GM19467 (cell line): ENCODE data around the gene SLC4A8.

Experiments used
- ATAC-seq: cut with Tn5 transposase; IDR thresholded peaks from one replicate; pipeline ENCODE4 v1.9.1; 2021; ENCODE audit warnings: mild to moderate bottlenecking, moderate library complexity; ENCODE audit not compliant: unreplicated experiment

SLC4A8 gene

DNA sequence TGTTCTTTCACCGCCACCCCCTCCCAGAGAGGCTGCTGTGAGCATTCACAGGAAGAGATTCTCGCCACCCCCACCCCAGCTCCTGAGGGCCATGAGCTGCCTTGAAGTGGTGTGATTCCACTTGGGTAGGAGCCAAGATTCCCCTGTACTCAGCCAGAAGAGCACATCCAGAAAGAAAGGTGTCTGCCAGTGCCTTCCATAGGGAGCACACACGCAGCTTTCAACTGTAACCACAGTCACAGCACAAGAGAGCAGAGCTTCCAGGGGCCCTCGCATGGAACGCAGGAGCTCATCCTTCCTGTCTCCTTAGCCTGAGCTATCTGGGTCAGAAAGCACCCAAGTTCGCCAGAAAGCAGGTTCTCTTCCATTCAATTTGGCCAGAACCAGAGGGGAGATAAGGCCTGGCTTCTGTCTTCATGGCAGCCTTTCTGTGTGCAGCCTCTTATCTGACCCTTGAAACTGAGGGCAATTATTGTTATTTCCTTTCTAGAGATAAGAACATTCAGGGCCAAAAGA, 99.8 kb downstream of the SLC4A8 start:
- ATAC-seq: no peak

GRCh38 chr12:51525518-51525917, 100.9 kb downstream of the SLC4A8 start:
- no peak for ATAC-seq

GRCh38 chr12:51527966-51528365, 103.3 kb downstream of the SLC4A8 start:
- no peak for ATAC-seq

- no peak for ATAC-seq
Observed at GRCh38 chr12:51528852-51529650, 104.4 kb downstream of the SLC4A8 start.

- no peak for ATAC-seq
Observed at GRCh38 chr12:51529651-51529970, 105.0 kb downstream of the SLC4A8 start.

- no peak for ATAC-seq
Observed at GRCh38 chr12:51530208-51530607, 105.6 kb downstream of the SLC4A8 start.

DNA sequence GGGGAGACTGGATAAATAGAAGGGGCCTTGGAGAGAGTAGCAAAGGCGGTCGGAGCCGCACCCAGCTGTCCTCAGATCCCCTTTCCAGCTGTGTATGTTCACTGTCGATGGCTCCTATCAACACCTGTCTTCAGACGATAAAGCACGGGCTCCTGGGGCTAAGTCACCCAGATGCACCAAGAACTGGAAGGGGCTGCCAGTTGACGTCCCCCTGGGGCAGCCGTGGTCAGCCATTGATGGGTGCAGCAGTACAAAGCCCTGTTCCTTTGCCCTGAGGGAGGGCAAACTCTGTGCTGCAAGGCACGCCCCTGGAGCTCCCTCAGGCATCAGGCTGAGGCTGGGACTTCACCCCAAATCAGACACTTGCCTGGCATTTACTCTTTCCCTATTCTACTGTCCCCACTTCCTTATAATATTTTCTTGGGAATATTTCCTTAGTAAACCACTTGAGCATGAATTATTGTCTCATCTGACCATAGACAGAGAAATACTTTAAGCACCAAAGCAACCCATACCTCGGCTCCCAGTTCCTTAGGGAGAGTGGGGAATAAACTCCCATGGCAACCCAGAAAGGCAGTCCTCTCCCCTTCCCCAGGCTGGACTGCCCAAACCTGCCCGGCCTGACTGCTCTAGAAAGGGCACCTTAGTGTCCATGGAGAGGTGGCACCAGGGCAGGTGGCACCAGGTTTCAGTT, 106.8 kb downstream of the SLC4A8 start:
- ATAC-seq: no peak

DNA sequence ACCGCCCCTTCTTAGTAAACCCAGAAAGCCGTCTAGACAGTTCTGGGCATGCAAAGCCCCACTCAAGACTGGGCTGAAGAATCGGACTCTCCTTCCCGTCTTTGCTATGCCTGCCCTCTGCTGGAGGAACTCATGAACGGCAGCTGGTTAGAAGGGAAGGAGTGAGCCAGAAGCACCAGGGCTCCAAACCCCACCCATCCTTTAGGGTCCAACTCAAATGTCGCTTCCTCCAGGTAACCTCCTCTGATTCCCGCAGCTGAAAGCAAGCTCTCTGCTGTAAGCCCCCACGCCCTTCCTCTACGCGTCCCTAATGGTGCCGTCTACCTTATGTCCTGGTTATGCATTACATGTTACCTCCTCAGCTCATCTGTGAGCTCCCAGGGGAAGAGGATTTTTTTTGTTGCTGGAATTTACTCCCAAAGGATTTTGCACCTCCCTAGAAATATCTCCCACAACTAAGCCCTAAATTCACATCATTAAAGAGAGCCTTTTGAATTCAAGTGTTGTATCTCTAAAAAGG, 107.4 kb downstream of the SLC4A8 start:
- ATAC-seq: peak; percentile 66

GRCh38 chr12:51533799-51534198, 109.2 kb downstream of the SLC4A8 start:
- no peak for ATAC-seq

DNA sequence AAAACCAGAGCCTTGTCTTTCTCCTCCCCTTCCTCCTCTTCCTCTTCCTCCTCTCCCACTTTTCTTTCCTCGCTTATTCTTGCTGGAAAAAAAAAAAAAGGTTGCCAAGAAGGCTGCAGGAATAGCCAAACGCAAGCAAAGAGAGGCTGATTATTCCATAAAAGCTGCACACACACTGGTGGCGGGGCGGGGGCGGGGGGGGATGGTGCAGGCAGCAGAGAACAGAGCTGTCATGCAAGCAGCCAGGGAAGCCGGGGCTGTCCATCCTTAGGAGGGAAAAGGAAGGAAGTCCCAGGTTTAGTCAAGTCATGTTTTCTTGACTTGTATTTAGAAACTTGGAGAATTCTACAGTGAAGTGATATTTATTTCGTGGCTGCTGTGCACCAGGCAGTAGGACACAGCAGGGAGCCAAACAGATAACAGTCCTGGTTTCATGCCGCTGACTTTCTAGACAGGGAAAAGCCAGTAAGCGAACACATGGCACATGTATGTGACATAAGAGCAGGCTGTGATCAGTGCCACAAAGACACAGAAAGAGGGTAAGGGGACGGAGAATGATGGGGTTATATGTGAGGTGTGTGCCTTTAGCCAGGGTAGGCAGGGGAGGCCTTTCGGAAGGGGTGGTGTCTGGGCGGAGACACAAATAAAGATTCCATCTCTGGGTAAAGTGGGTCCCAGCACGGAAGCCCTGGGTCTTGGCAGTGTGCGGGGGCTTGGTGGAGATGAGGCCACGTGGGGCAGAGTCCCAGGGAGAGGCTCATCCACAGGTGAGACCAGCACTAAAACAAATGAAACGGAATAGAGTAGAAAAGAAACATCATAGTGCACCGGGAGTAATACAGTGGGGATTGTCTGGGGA, 109.8 kb downstream of the SLC4A8 start:
- ATAC-seq: no peak

DNA sequence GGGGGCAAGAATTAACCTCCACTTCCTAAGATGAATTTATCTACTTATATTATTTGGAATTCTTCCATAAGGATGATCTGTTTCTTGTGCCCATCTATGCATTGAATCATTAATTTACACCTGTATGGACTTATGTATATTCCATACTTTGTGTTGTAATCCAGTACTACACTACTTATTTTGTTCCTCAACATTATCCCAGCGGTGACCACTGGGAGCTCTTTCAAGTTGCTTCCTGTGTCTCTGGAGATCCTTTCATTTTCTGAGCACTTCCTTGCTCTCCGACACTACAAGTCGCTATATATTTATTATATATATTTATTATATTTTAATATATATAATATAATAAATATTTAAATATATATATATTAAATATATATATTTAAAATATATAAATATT, 111.5 kb downstream of the SLC4A8 start:
- no peak for ATAC-seq

DNA sequence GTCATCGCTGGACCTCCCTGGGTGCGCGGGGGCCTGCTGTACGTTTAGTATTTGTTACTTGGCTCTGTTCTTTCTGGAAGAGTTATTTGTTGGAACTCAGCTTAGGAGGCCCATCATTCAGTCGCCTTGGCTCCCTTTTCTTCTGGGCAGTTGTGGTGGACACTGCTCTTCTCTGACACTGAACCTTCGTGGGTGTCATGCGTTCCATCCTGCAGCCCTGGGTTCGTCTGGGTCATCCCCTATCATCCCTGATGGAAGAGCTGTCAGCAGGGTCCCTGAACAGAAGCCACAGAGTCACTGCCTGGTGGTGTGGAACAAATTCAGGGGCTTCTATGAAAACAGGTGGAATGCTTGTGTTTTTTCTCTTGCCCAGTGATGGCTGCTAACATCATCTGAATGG, 113.5 kb downstream of the SLC4A8 start:
- no peak for ATAC-seq

DNA sequence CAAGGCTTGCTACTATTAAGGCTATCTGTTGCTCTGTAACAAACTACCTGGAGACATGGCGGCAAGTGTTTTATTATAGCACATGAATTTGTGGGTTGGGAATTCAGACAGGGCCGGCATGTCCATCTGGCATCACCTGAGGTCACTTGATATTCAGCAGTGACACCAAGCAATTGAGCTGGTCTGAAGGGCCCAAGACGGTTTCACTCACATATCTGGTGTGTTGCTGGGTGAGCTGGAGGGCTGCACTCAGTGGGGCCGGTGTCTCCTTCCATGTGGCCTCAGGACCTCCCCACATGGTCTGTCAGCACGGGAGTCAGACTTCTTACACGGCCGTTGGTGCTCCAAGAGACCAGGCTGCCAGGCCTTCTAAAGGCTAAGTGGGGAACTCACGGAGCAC, 114.0 kb downstream of the SLC4A8 start:
- ATAC-seq: no peak

GRCh38 chr12:51540996-51541395, 116.4 kb downstream of the SLC4A8 start:
- ATAC-seq: no peak

GRCh38 chr12:51546097-51546496, 121.5 kb downstream of the SLC4A8 start:
- ATAC-seq: no peak

DNA sequence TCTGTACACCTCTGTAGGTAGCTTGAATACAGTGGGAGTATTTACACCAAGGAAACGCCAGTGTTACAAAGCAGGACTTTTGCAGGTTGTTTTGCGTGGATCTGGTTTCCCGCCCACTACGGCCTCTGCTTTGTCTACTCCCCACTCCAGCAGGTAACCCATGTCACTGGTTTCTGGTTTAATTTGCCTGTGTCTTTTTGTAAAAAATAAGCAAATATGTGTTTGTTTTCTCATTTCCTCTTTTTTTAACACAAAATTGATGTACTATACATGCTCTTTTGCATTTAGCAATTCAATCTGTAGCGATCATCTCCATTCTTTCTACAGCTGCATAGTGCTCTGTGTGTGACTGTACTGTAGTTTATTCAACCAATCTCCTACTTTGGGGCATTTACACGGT, 123.0 kb downstream of the SLC4A8 start:
- ATAC-seq: no peak

GRCh38 chr12:51548241-51548640, 123.6 kb downstream of the SLC4A8 start:
- ATAC-seq: no peak

- ATAC-seq: no peak
Observed at GRCh38 chr12:51549637-51550036, 125.0 kb downstream of the SLC4A8 start.
